Suprapubic skin (tissue), 3 donors: ENCODE data around the gene ZNF521.

Experiments
- CTCF ChIP-seq, 2 donors: fragments of 200-600 bp in 1 of 2; fragments of 450-650 bp in 1 of 2; sonication (generic) in 1 of 2; IDR thresholded peaks; one replicate each; pipeline ENCODE4 v1.5.1; 2016 to 2019; ENCODE audit warnings: antibody characterized with exemption in 2 of 2, mild to moderate bottlenecking in 1 of 2, moderate library complexity in 1 of 2
- EP300 ChIP-seq: sonication (generic); formaldehyde crosslinking; IDR thresholded peaks from one replicate; pipeline ENCODE4 v1.6.1; 2017; ENCODE audit warnings: antibody characterized with exemption
- POLR2A ChIP-seq, 2 donors: fragments of 450-650 bp; IDR thresholded peaks; one replicate each; pipeline ENCODE4 v1.6.1; 2017; ENCODE audit warnings: antibody characterized with exemption in 2 of 2, mild to moderate bottlenecking in 2 of 2, moderate library complexity in 2 of 2

GRCh38 chr18:25181581-25181980 is 170.4 kb downstream of the ZNF521 start:
- TF ChIP-seq POLR2A (IDR thresholded peaks at IDR 0.05) (no peak), EP300 (no peak), CTCF (IDR thresholded peaks at IDR 0.05) (no peak)
